GM19328 (cell line): Measurements from ENCODE around the gene MFSD6.
"Not testable (repeated sequence)": the region's sequence is repeated elsewhere in the genome, so short reads cannot be mapped to it uniquely, and the experiment has no call there.

Experiments
- ATAC-seq: cut with Tn5 transposase; IDR thresholded peaks from one replicate; pipeline ENCODE4 v1.9.1; 2021; ENCODE audit warnings: mild to moderate bottlenecking, moderate library complexity; ENCODE audit not compliant: unreplicated experiment

MFSD6 gene

GRCh38 chr2:190407662-190408537 is at the start of gene MFSD6:
Gene MFSD6, plus strand, starts transcription at chr2:190408355. Its CDS starts 27,675 bp downstream, at chr2:190436030.
- peak; percentile 57 for ATAC-seq

GRCh38 chr2:190358655-190359448 is 49.3 kb upstream of the MFSD6 start:
- not testable (repeated sequence) for ATAC-seq

GRCh38 chr2:190360561-190360960 is 47.6 kb upstream of the MFSD6 start:
- ATAC-seq, result no peak

- ATAC-seq, result no peak
These were observed 47.2 kb upstream of the MFSD6 start for GRCh38 chr2:190360965-190361364.

GRCh38 chr2:190361572-190361971 is 46.6 kb upstream of the MFSD6 start:
- ATAC-seq, result no peak

- no peak for ATAC-seq
These were observed 45.3 kb upstream of the MFSD6 start for GRCh38 chr2:190362894-190363293.

- no peak for ATAC-seq
These were observed 42.5 kb upstream of the MFSD6 start for GRCh38 chr2:190365499-190366204.

GRCh38 chr2:190366248-190366753 is 41.9 kb upstream of the MFSD6 start:
- no peak for ATAC-seq

GRCh38 chr2:190367091-190367490 is 41.1 kb upstream of the MFSD6 start:
- no peak for ATAC-seq

GRCh38 chr2:190369635-190370034 is 38.5 kb upstream of the MFSD6 start:
- no peak for ATAC-seq

- ATAC-seq, result no peak
These were observed 32.1 kb upstream of the MFSD6 start for GRCh38 chr2:190376083-190376482.

- ATAC-seq, result no peak
These were observed 31.4 kb upstream of the MFSD6 start for GRCh38 chr2:190376591-190377245.

- ATAC-seq, result no peak
These were observed 29.3 kb upstream of the MFSD6 start for GRCh38 chr2:190378880-190379237.

GRCh38 chr2:190379249-190379964 is 28.7 kb upstream of the MFSD6 start:
- no peak for ATAC-seq

GRCh38 chr2:190380962-190381412 is 27.2 kb upstream of the MFSD6 start:
- ATAC-seq, result no peak

- ATAC-seq, result peak; percentile 65
These were observed 25.3 kb upstream of the MFSD6 start for GRCh38 chr2:190382851-190383250.

- ATAC-seq, result no peak
These were observed 20.7 kb upstream of the MFSD6 start for GRCh38 chr2:190387422-190387821.

GRCh38 chr2:190396271-190396670 is 11.9 kb upstream of the MFSD6 start:
- no peak for ATAC-seq

GRCh38 chr2:190402986-190403603 is 5.1 kb upstream of the MFSD6 start:
- no peak for ATAC-seq
